ENCODE measurements around the gene CWC27. TPM values are rescaled to one million over a fixed set of nuclear protein-coding genes. Genes with fewer than 3 reads are reported as not detected.
A peak's percentile ranks its signal among the peaks of the same experiment; 100 is the strongest.

CWC27 gene
- 10 to 100 TPM; 44.1 to 47.6 (median 45.9) TPM for polyA plus RNA-seq (ENCODE audit: insufficient read length in 3 of 3)

- peak; percentile 83 to 95 (median 86) for DNase-seq (ENCODE audit: low read depth in 3 of 3, low spot score in 2 of 3)
Observed at GRCh38 chr5:64768358-64769312, at the start of gene CWC27, which contains the start of gene SREK1IP1. Gene CWC27, plus strand, starts transcription at chr5:64768930. Its CDS starts 217 bp downstream, at chr5:64769147. Gene SREK1IP1, minus strand, starts transcription at chr5:64768691. Its CDS starts 174 bp downstream, at chr5:64768517.

GRCh38 chr5:64722588-64722987 lies 46.1 kb upstream of the CWC27 start:
- no peak for DNase-seq (ENCODE audit: low read depth in 3 of 3, low spot score in 2 of 3)

- DNase-seq (ENCODE audit: low read depth in 3 of 3, low spot score in 2 of 3), result no peak
Observed at GRCh38 chr5:64727150-64727549, 41.6 kb upstream of the CWC27 start.

- DNase-seq (ENCODE audit: low read depth in 3 of 3, low spot score in 2 of 3), result no peak
Observed at GRCh38 chr5:64742411-64742810, 26.3 kb upstream of the CWC27 start.

- DNase-seq (ENCODE audit: low read depth in 3 of 3, low spot score in 2 of 3), result no peak
Observed at GRCh38 chr5:64742821-64743220, 25.9 kb upstream of the CWC27 start.

- no peak for DNase-seq (ENCODE audit: low read depth in 3 of 3, low spot score in 2 of 3)
Observed at GRCh38 chr5:64744914-64745313, 23.8 kb upstream of the CWC27 start.

GRCh38 chr5:64746446-64746845 lies 22.3 kb upstream of the CWC27 start:
- DNase-seq (ENCODE audit: low read depth in 3 of 3, low spot score in 2 of 3), result no peak

GRCh38 chr5:64749385-64749784 lies 19.3 kb upstream of the CWC27 start:
- DNase-seq (ENCODE audit: low read depth in 3 of 3, low spot score in 2 of 3), result no peak

- no peak for DNase-seq (ENCODE audit: low read depth in 3 of 3, low spot score in 2 of 3)
Observed at GRCh38 chr5:64754066-64754465, 14.7 kb upstream of the CWC27 start.

- DNase-seq (ENCODE audit: low read depth in 3 of 3, low spot score in 2 of 3), result no peak
Observed at GRCh38 chr5:64758901-64759300, 9.8 kb upstream of the CWC27 start.

GRCh38 chr5:64759960-64760660 lies 8.6 kb upstream of the CWC27 start:
- DNase-seq (ENCODE audit: low read depth in 3 of 3, low spot score in 2 of 3), result no peak

GRCh38 chr5:64763948-64764503 lies 4.7 kb upstream of the CWC27 start:
- no peak for DNase-seq (ENCODE audit: low read depth in 3 of 3, low spot score in 2 of 3)

- no peak for DNase-seq (ENCODE audit: low read depth in 3 of 3, low spot score in 2 of 3)
Observed at GRCh38 chr5:64765804-64766504, 2.8 kb upstream of the CWC27 start.

GRCh38 chr5:64766941-64767340 lies 1.8 kb upstream of the CWC27 start:
- DNase-seq (ENCODE audit: low read depth in 3 of 3, low spot score in 2 of 3), result no peak

- peak; percentile 29 to 61 (median 41) for DNase-seq (ENCODE audit: low read depth in 3 of 3, low spot score in 2 of 3)
Observed at GRCh38 chr5:64767959-64768357, 772 bp upstream of the CWC27 start.

GRCh38 chr5:64769855-64770254 lies 1.1 kb downstream of the CWC27 start:
- no peak for DNase-seq (ENCODE audit: low read depth in 3 of 3, low spot score in 2 of 3)

GRCh38 chr5:64771736-64772135 lies 3.0 kb downstream of the CWC27 start:
- DNase-seq (ENCODE audit: low read depth in 3 of 3, low spot score in 2 of 3), result no peak

- no peak for DNase-seq (ENCODE audit: low read depth in 3 of 3, low spot score in 2 of 3)
Observed at GRCh38 chr5:64773533-64773932, 4.8 kb downstream of the CWC27 start.

GRCh38 chr5:64775291-64775690 lies 6.6 kb downstream of the CWC27 start:
- DNase-seq (ENCODE audit: low read depth in 3 of 3, low spot score in 2 of 3), result no peak

GRCh38 chr5:64784451-64785025 lies 15.8 kb downstream of the CWC27 start:
- peak; percentile 48 to 67 (median 66) for DNase-seq (ENCODE audit: low read depth in 3 of 3, low spot score in 2 of 3)

Measured in right renal cortex interstitium (tissue), 3 donors.